Endothelial cell of umbilical vein (primary cell): ENCODE results near the gene OR51I2. TPM values are rescaled to one million over a fixed set of nuclear protein-coding genes. Genes with fewer than 3 reads are reported as not detected.

Source experiments
- Bru-seq: library from RNA; stranded (reverse); fragments of 400-500 nt; gene quantifications from one replicate; lab custom pipeline; 2021; lab: Mats Ljungman, UMichigan
- BruChase-seq, 2 experiments: library from RNA; stranded (reverse); fragments of 400-500 nt; gene quantifications; one replicate each; lab custom pipeline; 2021; lab: Mats Ljungman, UMichigan
- BruUV-seq: library from RNA; stranded (reverse); fragments of 400-500 nt; replicated peaks from 2 replicates; lab custom pipeline; 2021; lab: Mats Ljungman, UMichigan
- CTCF ChIA-PET: fragments of 300-600, 350-600 bp; sonication (Branson Sonifier 250); formaldehyde crosslinking; loops from one replicate; lab custom pipeline; 2021; ENCODE audit warnings: antibody characterized with exemption, inconsistent platforms; lab: Charles Lee
- POLR2A ChIA-PET: fragments of 300-600, 350-600 bp; sonication (Branson Sonifier 250); formaldehyde crosslinking; loops from one replicate; lab custom pipeline; 2021; ENCODE audit warnings: antibody characterized with exemption, inconsistent platforms; lab: Charles Lee
- DNase-seq: peaks from one replicate; pipeline ENCODE4 v3.0.0-alpha.2; 2011; ENCODE audit warnings: low read depth, low spot score
- FAIRE-seq: peaks from 2 replicates; lab custom pipeline; 2011; peaks lifted over from hg19 to GRCh38; lab: Jason Lieb, UNC
- H2AFZ ChIP-seq: 2 replicates; pipeline ENCODE4 v1.6.0; 2012; ENCODE audit warnings: low read depth, low read length, control low read depth, inconsistent platforms
- H3K27ac ChIP-seq: 2 replicates; pipeline ENCODE4 v1.5.1; 2011; ENCODE audit warnings: low read depth, mild to moderate bottlenecking, control low read depth, low read length, moderate library complexity; ENCODE audit not compliant: insufficient read depth
- H3K27me3 ChIP-seq, 2 experiments: 2 replicates each; pipeline versions ENCODE4 v1.6.0 to v1.6.1; 2011; ENCODE audit warnings: low read length in 2 of 2, mixed read lengths in 1 of 2; ENCODE audit not compliant: control insufficient read depth in 2 of 2, insufficient read depth in 2 of 2
- H3K36me3 ChIP-seq, 2 experiments: 2 replicates in 1 of 2; 3 replicates in 1 of 2; pipeline ENCODE4 v1.5.1; 2011; ENCODE audit warnings: low read length in 2 of 2, mild to moderate bottlenecking in 1 of 2, moderate library complexity in 1 of 2; ENCODE audit not compliant: control insufficient read depth in 2 of 2, insufficient read depth in 2 of 2; ENCODE audit errors: extremely low read depth in 1 of 2
- H3K4me1 ChIP-seq: 3 replicates; pipeline ENCODE4 v1.5.1; 2011; ENCODE audit warnings: mild to moderate bottlenecking, low read length; ENCODE audit not compliant: control insufficient read depth, insufficient read depth; ENCODE audit errors: extremely low read depth
- H3K4me2 ChIP-seq: 2 replicates; pipeline ENCODE4 v1.6.1; 2011; ENCODE audit warnings: low read length, control low read depth, mixed read lengths; ENCODE audit not compliant: insufficient read depth
- H3K4me3 ChIP-seq, 3 experiments: fragments of 200-600 bp in 1 of 3; sonication (generic), shearing (Covaris generic) in 1 of 3; replicated peaks in 1 of 3; 2 replicates each; pipeline ENCODE4 v1.5.1; 2011 to 2016; ENCODE audit warnings: control low read depth in 3 of 3, low read length in 3 of 3, mild to moderate bottlenecking in 2 of 3, inconsistent platforms in 1 of 3, low read depth in 1 of 3, moderate library complexity in 1 of 3; ENCODE audit not compliant: insufficient read depth in 1 of 3
- H3K79me2 ChIP-seq: 2 replicates; pipeline ENCODE4 v1.6.0; 2012; ENCODE audit warnings: low read length, inconsistent platforms; ENCODE audit not compliant: control insufficient read depth, insufficient read depth
- H3K9ac ChIP-seq: replicated peaks from 2 replicates; pipeline ENCODE3; 2011; ENCODE audit warnings: low read length, control low read depth; ENCODE audit not compliant: insufficient read depth; ENCODE audit errors: extremely low read depth
- H3K9me1 ChIP-seq: replicated peaks from 3 replicates; pipeline ENCODE4 v1.6.0; 2011; ENCODE audit warnings: mild to moderate bottlenecking, low read length; ENCODE audit not compliant: control insufficient read depth, insufficient read depth; ENCODE audit errors: extremely low read depth
- H3K9me3 ChIP-seq: replicated peaks from 2 replicates; pipeline ENCODE4 v1.5.1; 2012; ENCODE audit warnings: low read length, inconsistent platforms; ENCODE audit not compliant: control insufficient read depth, insufficient read depth
- H4K20me1 ChIP-seq: replicated peaks from 2 replicates; pipeline ENCODE3; 2011; ENCODE audit warnings: mild to moderate bottlenecking, low read length; ENCODE audit not compliant: control insufficient read depth, insufficient read depth; ENCODE audit errors: extremely low read depth
- FOS ChIP-seq: IDR thresholded peaks from 2 replicates; pipeline ENCODE4 v1.6.1; 2011; ENCODE audit warnings: mild to moderate bottlenecking, low read length, moderate library complexity, borderline replicate concordance; ENCODE audit not compliant: insufficient read depth
- POLR2AphosphoS5 ChIP-seq: IDR thresholded peaks from 2 replicates; pipeline ENCODE4 v1.6.1; 2012; ENCODE audit warnings: low read depth, mild to moderate bottlenecking, control low read depth, low read length, moderate library complexity; ENCODE audit not compliant: insufficient read depth
- dilution Hi-C: fragments of 300-500 bp; cut with MboI; formaldehyde crosslinking; loops from one replicate; pipeline ENCODE4 v1.15.0; 2019; ENCODE audit warnings: low sequenced_read_pairs; ENCODE audit not compliant: extremely low pct_ligation_motif_present
- intact Hi-C: fragments of 100-400 bp; cut with micrococcal nuclease; formaldehyde crosslinking; loops from one replicate; pipeline ENCODE4 v1.10.0; 2022
- long read RNA-seq: library from polyadenylated mRNA; stranded (forward); transcript quantifications from one replicate; pipeline ENCODE4 v2.0.0, GENCODE V29; 2021
- polyA minus RNA-seq, 3 experiments: library from RNA; depleted of rRNA, polyadenylated mRNA; stranded (reverse); fragments of >200 nt; gene quantifications; 1 replicate in 1 of 3; 2 replicates in 2 of 3; pipeline ENCODE4 v1.2.3, GENCODE V29; 2011
- polyA plus RNA-seq, 4 experiments: library from polyadenylated mRNA; depleted of rRNA in 3 of 4; stranded (reverse) in 3 of 4; unstranded in 1 of 4; fragments of >200 nt; gene quantifications; 2 replicates each; pipeline versions ENCODE4 v1.2.1 to v1.2.3, GENCODE V29; 2011 to 2012; ENCODE audit warnings: missing spikeins in 1 of 4
- total RNA-seq: library from RNA; stranded (reverse); gene quantifications from 2 replicates; pipeline ENCODE4 v1.2.3, GENCODE V29; 2021
- TF ChIP-seq, protein P1 (sequence below), 2 donors: IDR thresholded peaks; 1 replicate in 1 of 2; 2 replicates in 1 of 2; pipeline ENCODE4 v1.5.1; 2011; ENCODE audit warnings: low read length in 2 of 2, mild to moderate bottlenecking in 2 of 2, moderate library complexity in 2 of 2, control low read depth in 1 of 2, inconsistent platforms in 1 of 2, low read depth in 1 of 2; ENCODE audit not compliant: insufficient read depth in 1 of 2; ENCODE audit errors: extremely low read depth in 1 of 2

The OR51I2 gene, protein sequence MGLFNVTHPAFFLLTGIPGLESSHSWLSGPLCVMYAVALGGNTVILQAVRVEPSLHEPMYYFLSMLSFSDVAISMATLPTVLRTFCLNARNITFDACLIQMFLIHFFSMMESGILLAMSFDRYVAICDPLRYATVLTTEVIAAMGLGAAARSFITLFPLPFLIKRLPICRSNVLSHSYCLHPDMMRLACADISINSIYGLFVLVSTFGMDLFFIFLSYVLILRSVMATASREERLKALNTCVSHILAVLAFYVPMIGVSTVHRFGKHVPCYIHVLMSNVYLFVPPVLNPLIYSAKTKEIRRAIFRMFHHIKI
- not detected in 2 replicates for total RNA-seq
- polyA plus RNA-seq: not detected in 2 replicates
- polyA plus RNA-seq (2011; cell fraction: cytosol; rRNA removed): not detected in 2 replicates
- not detected in 2 replicates for polyA plus RNA-seq (2011; cell fraction: nucleus; rRNA removed)
- not detected in 2 replicates for polyA plus RNA-seq (2012)
- not detected in 2 replicates for polyA minus RNA-seq
- not detected for polyA minus RNA-seq (2011; cell fraction: cytosol; rRNA and poly(A)+ RNA removed)
- polyA minus RNA-seq (2011; cell fraction: nucleus; rRNA and poly(A)+ RNA removed): not detected in 2 replicates
- Bru-seq, nascent RNA: not detected
- not detected for BruChase-seq, experiment 1, labeled RNA remaining after a 6-hour chase
- not detected for BruChase-seq, experiment 2, labeled RNA remaining after a 2-hour chase
- long read RNA-seq: 0 reads

DNA sequence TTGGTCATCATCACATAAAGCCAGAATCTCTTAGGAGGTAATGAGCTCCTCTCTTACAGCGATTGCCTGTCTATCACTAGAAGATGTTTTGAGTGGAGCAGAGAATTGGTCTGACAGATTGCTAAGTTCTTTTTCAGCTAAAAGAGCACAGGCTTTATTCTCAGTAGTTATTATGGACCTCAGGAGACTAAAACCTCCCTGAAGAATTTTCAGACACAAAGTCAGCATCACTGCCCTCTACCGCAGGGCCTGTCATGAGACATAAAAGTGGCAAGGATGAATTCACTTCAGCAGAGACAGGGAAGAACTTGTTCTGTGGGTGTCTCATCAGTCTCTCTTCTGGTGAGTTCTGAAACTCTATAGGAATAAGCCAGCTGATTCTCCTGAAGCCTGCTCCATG is at the start of gene OR51I2:
OR51I2 (plus strand) TSS at position 301 of the 400 bp plus-strand sequence. CDS start 4,166 bp downstream, outside the sequence.
- FAIRE-seq (no peak), DNase-seq (no peak)
- Histone ChIP-seq H3K27ac (no peak within 1 kb of the TSS), H3K9me1 (no peaks in the 10 kb centered on the region), H3K79me2 (no peaks in the 10 kb centered on the region), H3K9ac (no peak within 1 kb of the TSS), H4K20me1 (no peaks in the 10 kb centered on the region), H3K27me3 (no peaks in the 10 kb centered on the region), H3K4me2 (no peak within 1 kb of the TSS), H2AFZ (no peak within 1 kb of the TSS), H3K36me3 (no peaks in the 10 kb centered on the region), H3K9me3 (no peaks in the 10 kb centered on the region), H3K4me3 (no peak within 1 kb of the TSS), H3K4me1 (no peaks in the 10 kb centered on the region)
- TF ChIP-seq FOS (no peak), POLR2AphosphoS5 (no peak)
- TF ChIP-seq, protein P1, sequence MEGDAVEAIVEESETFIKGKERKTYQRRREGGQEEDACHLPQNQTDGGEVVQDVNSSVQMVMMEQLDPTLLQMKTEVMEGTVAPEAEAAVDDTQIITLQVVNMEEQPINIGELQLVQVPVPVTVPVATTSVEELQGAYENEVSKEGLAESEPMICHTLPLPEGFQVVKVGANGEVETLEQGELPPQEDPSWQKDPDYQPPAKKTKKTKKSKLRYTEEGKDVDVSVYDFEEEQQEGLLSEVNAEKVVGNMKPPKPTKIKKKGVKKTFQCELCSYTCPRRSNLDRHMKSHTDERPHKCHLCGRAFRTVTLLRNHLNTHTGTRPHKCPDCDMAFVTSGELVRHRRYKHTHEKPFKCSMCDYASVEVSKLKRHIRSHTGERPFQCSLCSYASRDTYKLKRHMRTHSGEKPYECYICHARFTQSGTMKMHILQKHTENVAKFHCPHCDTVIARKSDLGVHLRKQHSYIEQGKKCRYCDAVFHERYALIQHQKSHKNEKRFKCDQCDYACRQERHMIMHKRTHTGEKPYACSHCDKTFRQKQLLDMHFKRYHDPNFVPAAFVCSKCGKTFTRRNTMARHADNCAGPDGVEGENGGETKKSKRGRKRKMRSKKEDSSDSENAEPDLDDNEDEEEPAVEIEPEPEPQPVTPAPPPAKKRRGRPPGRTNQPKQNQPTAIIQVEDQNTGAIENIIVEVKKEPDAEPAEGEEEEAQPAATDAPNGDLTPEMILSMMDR (IDR thresholded peaks at IDR 0.05; ENCODE audit: extremely low read depth in 1 of 2, insufficient read depth in 1 of 2, low read depth in 1 of 2, low read length in 2 of 2): no peak
- ChIA-PET CTCF (interaction anchor here (1.0 kb wide), 1 partner anchor 15 kb away, joined by 3 read pairs; no protein-coding TSS in a partner anchor), POLR2A (no interaction called here)
- no TSS peak for BruUV-seq
- dilution Hi-C loops: no loop called here
- intact Hi-C loops: no loop called here
